ENCODE results near the gene PNMA1.
"Not testable (repeated sequence)": the region's sequence is repeated elsewhere in the genome, so short reads cannot be mapped to it uniquely, and the experiment has no call there.

Gene PNMA1

GRCh38 chr14:73717266-73717665 is 3.1 kb upstream of the PNMA1 start:
- DNase-seq (ENCODE audit: low read depth, low spot score): no peak

DNA sequence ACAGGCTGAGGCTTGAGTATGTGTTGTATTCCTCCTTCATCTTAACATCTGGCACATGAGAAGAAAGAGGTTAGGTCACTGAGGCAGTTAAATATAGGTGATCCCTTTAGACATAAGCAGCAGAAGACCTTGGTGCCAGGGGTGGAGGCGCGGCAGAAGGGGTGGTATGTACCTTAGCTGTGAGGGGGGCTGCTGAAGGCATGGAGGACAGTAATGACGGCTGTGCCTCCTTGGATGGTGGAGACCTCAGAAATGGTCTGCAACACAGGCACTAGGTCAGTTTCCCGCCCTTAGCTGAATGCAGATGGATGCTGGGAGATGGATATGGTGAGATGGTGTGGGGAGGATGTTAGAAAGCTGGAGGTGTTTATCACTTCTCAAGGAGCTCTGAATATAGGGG is 1.5 kb upstream of the PNMA1 start:
- DNase-seq (ENCODE audit: low read depth, low spot score): no peak

DNA sequence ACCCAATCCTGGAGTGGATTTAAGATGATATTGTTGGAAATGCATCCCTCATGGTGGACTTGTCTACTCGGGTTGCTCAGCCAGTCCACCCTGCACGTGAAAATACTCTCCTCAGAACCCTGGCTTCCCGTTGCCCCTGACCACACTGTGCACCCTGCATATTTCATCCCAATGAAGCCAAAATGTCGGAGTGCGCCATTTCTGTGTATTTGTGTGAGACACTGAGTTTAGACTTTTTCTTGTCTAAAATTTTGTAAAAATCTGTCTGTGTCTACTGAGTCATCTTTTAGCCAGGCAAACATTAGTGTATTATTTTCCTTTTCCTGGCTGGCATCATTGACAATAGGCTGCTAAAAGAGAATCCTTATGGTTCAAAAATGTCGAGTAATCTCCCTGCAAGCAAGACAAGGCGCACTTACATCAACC is 485 bp upstream of the PNMA1 start:
- DNase-seq (ENCODE audit: low read depth, low spot score): no peak

DNA sequence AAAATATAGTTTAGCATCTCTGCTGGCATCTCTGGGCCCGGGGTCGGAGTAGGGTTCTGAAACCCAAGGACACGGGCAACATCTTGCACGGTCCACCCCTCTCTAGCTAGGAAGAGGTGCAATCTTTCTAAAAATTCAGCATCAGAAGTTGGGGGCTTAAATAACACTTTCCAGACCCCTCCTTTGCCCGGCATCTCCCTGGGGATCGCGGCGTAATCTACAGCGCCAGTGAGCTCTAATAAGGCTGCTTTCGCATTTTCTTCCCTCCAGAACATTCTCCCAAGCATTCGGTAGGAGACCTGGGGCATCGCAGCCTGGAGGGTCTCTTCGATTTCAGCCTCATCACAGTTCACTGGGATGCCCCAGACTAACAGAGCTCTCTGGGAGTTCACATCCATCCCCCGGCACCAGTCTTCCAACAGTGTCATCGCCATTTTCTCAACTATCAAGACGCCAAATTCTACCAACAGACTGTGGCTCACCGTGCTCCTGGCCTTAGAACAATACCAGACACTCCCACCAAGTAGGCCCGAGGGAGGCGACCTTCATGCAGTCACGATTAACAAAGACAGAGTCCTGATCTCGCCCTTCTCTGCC is 880 bp downstream of the PNMA1 start:
- DNase-seq (ENCODE audit: low read depth, low spot score): no peak

DNA sequence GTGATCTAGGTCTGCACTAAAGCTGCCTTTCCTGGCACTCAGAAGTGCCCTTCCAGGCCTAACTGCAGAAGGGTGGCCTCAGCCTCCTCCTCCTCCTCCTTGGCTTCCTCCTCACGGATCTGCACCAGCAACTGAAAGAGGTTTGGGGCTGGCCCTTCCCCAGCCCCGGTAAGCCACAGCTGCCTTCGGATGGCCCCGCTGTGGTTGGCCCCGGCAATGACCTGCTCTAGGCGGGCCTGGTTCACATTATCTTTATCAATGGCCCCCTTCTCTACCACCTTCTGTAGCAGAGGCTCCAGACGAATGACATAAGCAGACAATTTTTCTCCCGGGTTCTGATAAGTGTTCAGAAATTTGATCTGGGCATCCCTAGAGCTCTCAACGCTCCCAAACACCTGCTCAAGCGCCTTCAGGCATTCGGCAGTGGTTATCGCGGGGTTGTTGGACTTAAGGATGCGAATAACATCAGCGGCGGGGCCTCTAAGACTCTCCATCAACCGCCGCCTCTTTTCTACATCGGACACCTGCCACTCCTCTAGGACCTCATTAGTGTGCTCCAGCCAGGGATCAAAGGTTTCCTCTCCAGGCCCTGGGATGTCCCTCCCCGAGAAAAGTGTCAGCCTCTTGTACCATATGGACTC is 1.5 kb downstream of the PNMA1 start:
- DNase-seq (ENCODE audit: low read depth, low spot score): no peak

GRCh38 chr14:73712071-73712506 is 2.1 kb downstream of the PNMA1 start:
- DNase-seq (ENCODE audit: low read depth, low spot score): no peak

DNA sequence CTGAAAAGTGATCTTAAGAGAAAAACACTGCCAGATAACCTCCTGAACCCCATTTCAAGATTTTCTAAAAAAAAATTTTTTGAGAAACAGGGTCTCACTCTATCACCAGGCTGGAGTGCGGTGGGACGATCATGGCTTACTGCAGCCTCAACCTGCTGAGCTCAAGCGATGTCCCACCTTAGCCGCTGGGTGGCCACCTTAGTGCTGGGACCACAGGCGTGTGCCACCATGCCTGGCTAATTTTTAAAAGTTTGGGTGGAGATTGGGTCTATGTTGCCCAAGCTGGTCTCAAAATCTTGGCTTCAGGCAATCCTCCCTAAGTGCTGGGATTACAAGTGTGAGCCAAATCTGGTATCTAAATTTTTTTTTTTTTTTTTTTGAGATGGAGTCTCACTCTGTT is 3.4 kb downstream of the PNMA1 start:
- no peak for DNase-seq (ENCODE audit: low read depth, low spot score)

DNA sequence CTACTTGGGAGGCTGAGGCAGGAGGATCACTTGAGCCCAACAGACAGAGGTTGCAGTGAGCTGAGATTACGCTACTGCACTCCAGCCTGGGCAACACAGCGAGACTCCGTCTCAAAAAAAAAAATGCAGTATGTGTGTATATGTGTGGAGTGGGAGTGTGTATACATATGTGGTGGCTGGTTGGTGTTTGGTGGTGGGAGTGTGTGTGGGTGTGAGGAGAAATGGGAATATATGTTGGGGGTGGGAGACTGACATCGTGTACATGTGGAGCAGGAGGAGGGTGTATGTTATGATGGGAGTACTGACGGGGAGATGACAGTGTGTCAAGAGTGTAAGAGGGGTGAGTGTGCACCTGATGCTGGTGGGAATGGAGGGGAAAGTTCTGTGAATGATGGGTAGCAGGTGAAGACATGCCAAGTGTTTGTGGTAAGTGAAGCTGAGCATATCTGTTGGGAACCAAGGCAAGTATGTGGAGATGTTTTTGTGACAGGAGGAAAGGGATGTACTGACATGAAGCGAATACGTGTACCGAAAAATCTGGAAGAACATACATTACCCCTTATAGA is 4.2 kb downstream of the PNMA1 start:
- DNase-seq (ENCODE audit: low read depth, low spot score): no peak

DNA sequence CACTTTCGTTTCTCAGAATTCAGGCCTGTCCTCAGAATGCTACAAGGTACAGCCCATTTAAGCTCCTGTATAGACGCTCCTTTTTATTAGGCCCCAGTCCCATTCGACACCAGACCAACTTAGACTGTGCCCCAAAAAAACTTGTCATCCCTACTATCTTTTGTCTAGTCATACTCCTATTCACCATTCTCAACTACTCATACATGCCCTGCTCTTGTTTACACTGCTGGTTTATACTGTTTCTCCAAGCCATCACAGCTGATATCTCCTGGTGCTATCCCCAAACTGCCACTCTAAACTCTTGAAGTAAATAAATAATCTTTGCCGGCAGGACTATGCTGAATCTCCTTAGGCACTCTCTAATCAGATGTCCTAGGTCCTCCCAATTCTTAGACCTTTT is 6.1 kb downstream of the PNMA1 start:
- not testable (repeated sequence) for DNase-seq (ENCODE audit: low read depth, low spot score)

- DNase-seq (ENCODE audit: low read depth, low spot score): no peak
Observed at GRCh38 chr14:73700325-73700724, 13.9 kb downstream of the PNMA1 start.

GRCh38 chr14:73696466-73697400 is 17.5 kb downstream of the PNMA1 start:
- DNase-seq (ENCODE audit: low read depth, low spot score): no peak

- DNase-seq (ENCODE audit: low read depth, low spot score): no peak
Observed at GRCh38 chr14:73695997-73696396, 18.2 kb downstream of the PNMA1 start.

DNA sequence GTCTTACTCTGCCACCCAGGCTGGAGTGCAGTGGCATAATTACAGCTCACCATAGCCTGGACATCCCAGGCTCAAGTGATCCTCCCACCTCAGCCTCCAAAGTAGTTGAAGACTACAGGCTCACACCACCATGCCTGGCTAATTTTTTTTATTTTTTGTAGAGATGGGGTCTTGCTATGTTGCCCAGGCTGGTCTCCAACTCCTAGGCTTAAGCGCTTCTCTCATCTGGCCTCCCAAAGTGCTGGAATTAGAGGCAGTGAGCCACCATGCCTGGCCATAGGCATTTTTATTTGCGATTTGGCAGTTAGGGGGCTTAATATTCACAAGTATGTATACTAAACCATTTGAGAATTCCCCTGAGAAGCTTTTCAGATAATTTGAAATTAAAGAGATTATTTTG is 19.1 kb downstream of the PNMA1 start:
- DNase-seq (ENCODE audit: low read depth, low spot score): no peak

- no peak for DNase-seq (ENCODE audit: low read depth, low spot score)
Observed at GRCh38 chr14:73694083-73694482, 20.1 kb downstream of the PNMA1 start.

DNA sequence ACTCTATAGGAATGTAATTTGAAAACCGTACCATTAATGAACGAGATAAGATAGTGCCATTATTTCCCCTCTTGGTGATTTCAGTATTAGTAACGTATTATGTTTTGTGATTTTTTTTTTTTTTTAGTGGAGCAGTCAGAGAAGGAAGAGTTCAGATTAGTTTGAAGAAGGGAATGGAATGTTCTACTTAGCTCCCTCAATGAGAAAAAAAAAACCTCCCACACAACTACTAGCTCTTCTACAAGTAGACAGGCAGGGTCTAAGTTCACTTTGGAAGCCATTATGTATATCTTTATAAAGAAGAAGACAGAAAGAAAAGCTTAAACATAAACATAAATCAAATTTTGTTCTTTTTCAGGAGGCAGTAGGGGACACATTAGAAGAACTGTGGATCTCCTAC is 27.3 kb downstream of the PNMA1 start:
- DNase-seq (ENCODE audit: low read depth, low spot score): no peak

DNA sequence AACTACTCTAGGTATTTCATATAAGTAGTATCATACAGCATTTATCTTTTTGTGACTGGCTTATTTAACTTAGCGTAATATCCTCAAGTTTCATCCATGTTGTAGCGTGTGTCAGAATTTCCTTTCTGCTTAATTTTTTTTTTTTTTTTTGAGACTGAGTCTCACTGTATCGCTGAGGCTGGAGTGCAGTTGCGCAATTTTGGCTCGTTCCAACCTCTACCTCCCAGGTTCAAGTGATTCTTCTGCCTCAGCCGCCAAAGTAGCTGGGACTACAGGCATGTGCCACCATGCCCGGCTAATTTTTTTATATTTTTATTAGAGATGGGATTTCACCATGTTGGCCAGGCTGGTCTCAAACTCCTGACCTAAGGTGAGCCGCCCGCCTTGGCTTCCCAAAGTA is 28.9 kb downstream of the PNMA1 start:
- no peak for DNase-seq (ENCODE audit: low read depth, low spot score)

GRCh38 chr14:73684627-73685026 is 29.6 kb downstream of the PNMA1 start:
- DNase-seq (ENCODE audit: low read depth, low spot score): no peak

DNA sequence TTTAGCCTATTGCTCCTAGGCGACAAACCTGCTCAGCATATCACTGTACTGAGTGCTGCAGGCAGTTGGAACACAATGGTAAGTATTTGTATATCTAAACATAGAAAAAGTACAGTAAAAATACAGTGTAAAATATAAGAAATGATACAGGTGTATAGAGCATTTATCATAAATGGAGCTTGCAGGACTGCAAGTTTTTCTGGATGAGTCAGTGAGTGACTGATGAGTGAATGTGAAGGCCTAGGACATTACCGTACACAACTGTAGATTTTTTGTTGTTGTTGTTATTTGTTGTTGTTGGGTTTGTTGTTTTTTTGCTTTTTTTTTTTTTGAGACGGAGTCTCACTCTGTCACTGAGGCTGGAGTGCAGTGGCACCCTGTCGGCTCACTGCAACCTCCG is 33.4 kb downstream of the PNMA1 start:
- no peak for DNase-seq (ENCODE audit: low read depth, low spot score)

DNA sequence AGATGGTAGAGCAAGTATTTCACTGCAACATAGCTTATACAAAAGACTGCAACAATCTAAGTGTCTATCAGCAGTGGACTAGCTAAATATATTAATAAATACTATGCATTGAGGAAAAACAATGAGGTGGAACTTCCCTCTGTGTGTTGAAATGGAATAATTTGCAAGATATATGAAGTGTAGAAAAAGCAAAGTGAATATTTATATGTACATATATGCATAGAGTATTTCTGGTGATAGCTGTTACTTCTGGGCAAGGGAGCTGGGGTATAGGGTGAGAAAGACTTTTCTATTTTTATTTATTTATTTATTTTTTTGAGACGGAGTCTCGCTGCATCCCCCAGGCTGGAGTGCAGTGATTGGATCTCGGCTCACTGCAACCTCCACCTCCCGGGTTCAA is 35.5 kb downstream of the PNMA1 start:
- no peak for DNase-seq (ENCODE audit: low read depth, low spot score)

DNA sequence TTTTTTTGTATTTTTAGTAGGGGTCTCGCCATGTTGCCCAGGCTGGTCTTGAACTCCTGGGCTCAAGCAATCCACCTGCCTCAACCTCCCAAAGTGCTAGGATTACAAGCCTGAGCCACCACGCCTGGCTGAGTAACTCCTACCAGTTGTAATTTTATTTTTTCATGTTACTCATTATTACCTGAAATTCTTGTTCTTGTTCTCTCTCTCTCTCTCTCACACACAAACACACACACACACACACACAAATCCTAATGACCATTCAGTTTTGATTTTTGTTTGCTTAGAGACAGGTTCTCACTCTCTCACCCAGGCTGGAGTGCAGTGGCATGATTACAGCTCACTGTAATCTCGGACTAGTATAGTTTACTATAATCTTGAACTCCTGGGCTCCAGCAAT is 39.2 kb downstream of the PNMA1 start:
- DNase-seq (ENCODE audit: low read depth, low spot score): no peak

GRCh38 chr14:73667854-73668253 is 46.3 kb downstream of the PNMA1 start:
- no peak for DNase-seq (ENCODE audit: low read depth, low spot score)

GRCh38 chr14:73666583-73666982 is 47.6 kb downstream of the PNMA1 start:
- DNase-seq (ENCODE audit: low read depth, low spot score): no peak

All from smooth muscle cell of the brain vasculature (primary cell).